Ishikawa (cell line): ENCODE results near the gene TNPO2.

Experiments used
- CEBPB ChIP-seq: IDR thresholded peaks from 2 replicates; pipeline ENCODE4 v1.6.1; 2012
- CREB1 ChIP-seq: IDR thresholded peaks from 2 replicates; pipeline ENCODE4 v1.6.1; 2012; ENCODE audit warnings: low read depth
- EGR1 ChIP-seq: IDR thresholded peaks from 2 replicates; pipeline ENCODE4 v1.6.1; 2012
- EP300 ChIP-seq: IDR thresholded peaks from 2 replicates; pipeline ENCODE4 v1.6.1; 2012; ENCODE audit warnings: borderline replicate concordance
- FOXM1 ChIP-seq: IDR thresholded peaks from 2 replicates; pipeline ENCODE4 v1.6.1; 2012; ENCODE audit warnings: low read depth, borderline replicate concordance
- NFIC ChIP-seq: IDR thresholded peaks from 2 replicates; pipeline ENCODE4 v1.6.1; 2012
- RAD21 ChIP-seq: IDR thresholded peaks from 2 replicates; pipeline ENCODE4 v1.6.1; 2012; ENCODE audit warnings: low read depth
- TAF1 ChIP-seq: IDR thresholded peaks from 2 replicates; pipeline ENCODE4 v1.6.1; 2012; ENCODE audit warnings: low read depth, mild to moderate bottlenecking
- TCF12 ChIP-seq: IDR thresholded peaks from 2 replicates; pipeline ENCODE4 v1.6.1; 2012; ENCODE audit warnings: low read depth
- TEAD4 ChIP-seq: IDR thresholded peaks from 2 replicates; pipeline ENCODE4 v1.6.1; 2012
- YY1 ChIP-seq: IDR thresholded peaks from 2 replicates; pipeline ENCODE4 v1.6.1; 2012; ENCODE audit warnings: low read depth
- ZBTB7A ChIP-seq: IDR thresholded peaks from 2 replicates; pipeline ENCODE4 v1.6.1; 2012; ENCODE audit warnings: low read depth
- TF ChIP-seq, protein P1 (sequence below): IDR thresholded peaks from 2 replicates; pipeline ENCODE4 v1.6.1; 2012
- TF ChIP-seq, protein P2 (sequence below): IDR thresholded peaks from 2 replicates; pipeline ENCODE4 v1.6.1; 2012; ENCODE audit warnings: low read depth, mild to moderate bottlenecking
- TF ChIP-seq, protein P3 (sequence below): IDR thresholded peaks from 2 replicates; pipeline ENCODE4 v1.6.1; 2012

TNPO2 gene

DNA sequence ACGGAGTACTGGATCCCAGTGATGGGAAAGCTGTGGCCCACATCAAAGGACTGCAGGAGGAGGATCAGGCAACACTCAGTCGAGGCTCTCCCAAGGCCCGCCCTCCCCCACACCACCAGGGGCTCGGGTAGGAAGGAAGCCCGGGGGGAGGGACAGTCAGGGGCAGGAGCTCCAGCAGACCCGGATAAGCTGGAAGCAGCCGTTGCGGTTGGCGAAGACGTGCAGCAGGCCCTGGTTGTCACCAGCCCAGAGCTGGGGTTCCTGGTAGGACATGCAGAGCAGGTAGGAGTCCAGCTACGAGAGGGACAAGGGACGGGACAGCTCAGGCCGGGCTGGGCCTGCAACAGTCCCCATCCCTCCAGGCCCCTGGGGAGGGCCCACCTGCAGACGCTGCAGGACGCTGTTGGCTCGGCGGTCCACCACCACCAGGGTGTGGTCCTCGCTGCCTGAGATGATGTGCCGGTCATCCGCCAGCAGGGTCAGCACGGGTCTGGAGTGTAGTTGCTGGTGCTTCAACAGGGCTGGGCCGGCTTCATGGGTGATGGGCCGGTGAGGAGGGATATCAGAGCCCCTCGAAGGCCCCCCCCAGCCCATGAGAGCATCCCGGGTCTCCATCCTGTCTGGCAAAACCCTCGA is 34.0 kb downstream of the TNPO2 start:
- TF ChIP-seq YY1 = no peak
- no peak for TF ChIP-seq RAD21
- TF ChIP-seq TAF1 = no peak
- TF ChIP-seq FOXM1 = no peak
- no peak for TF ChIP-seq EP300
- TF ChIP-seq, protein P1, sequence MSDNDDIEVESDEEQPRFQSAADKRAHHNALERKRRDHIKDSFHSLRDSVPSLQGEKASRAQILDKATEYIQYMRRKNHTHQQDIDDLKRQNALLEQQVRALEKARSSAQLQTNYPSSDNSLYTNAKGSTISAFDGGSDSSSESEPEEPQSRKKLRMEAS = no peak
- TF ChIP-seq TCF12 = no peak
- no peak for TF ChIP-seq CEBPB
- TF ChIP-seq ZBTB7A = no peak
- no peak for TF ChIP-seq TEAD4
- TF ChIP-seq, protein P2, sequence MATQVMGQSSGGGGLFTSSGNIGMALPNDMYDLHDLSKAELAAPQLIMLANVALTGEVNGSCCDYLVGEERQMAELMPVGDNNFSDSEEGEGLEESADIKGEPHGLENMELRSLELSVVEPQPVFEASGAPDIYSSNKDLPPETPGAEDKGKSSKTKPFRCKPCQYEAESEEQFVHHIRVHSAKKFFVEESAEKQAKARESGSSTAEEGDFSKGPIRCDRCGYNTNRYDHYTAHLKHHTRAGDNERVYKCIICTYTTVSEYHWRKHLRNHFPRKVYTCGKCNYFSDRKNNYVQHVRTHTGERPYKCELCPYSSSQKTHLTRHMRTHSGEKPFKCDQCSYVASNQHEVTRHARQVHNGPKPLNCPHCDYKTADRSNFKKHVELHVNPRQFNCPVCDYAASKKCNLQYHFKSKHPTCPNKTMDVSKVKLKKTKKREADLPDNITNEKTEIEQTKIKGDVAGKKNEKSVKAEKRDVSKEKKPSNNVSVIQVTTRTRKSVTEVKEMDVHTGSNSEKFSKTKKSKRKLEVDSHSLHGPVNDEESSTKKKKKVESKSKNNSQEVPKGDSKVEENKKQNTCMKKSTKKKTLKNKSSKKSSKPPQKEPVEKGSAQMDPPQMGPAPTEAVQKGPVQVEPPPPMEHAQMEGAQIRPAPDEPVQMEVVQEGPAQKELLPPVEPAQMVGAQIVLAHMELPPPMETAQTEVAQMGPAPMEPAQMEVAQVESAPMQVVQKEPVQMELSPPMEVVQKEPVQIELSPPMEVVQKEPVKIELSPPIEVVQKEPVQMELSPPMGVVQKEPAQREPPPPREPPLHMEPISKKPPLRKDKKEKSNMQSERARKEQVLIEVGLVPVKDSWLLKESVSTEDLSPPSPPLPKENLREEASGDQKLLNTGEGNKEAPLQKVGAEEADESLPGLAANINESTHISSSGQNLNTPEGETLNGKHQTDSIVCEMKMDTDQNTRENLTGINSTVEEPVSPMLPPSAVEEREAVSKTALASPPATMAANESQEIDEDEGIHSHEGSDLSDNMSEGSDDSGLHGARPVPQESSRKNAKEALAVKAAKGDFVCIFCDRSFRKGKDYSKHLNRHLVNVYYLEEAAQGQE = no peak
- TF ChIP-seq EGR1 = no peak
- TF ChIP-seq, protein P3, sequence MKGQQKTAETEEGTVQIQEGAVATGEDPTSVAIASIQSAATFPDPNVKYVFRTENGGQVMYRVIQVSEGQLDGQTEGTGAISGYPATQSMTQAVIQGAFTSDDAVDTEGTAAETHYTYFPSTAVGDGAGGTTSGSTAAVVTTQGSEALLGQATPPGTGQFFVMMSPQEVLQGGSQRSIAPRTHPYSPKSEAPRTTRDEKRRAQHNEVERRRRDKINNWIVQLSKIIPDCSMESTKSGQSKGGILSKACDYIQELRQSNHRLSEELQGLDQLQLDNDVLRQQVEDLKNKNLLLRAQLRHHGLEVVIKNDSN = no peak
- TF ChIP-seq NFIC = no peak
- no peak for TF ChIP-seq CREB1

DNA sequence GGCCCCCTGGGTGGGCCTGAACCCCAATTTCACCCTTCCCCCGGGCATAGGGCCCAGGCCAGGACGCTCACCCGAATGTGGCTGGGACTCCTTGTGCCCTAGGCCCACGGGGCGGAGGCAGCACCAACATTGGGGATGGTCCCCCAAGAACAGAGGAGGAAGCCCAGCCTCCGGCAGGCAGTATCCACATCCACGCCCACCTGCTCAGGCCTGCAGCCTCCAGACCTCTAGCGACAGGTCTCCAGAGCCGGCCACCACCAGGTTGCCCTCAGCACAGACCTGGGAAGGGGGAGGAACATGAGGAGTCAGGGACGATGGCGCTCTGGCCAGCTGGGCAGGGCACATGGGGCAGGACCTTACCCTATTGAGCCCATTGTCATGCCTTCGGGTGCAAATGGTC is 34.7 kb downstream of the TNPO2 start:
- no peak for TF ChIP-seq EGR1
- TF ChIP-seq NFIC = no peak
- TF ChIP-seq YY1 = no peak
- no peak for TF ChIP-seq TEAD4
- TF ChIP-seq EP300 = no peak
- no peak for TF ChIP-seq FOXM1
- TF ChIP-seq CEBPB = no peak
- TF ChIP-seq, protein P1 = no peak
- TF ChIP-seq TAF1 = no peak
- no peak for TF ChIP-seq TCF12
- TF ChIP-seq, protein P2 = no peak
- TF ChIP-seq, protein P3 = no peak
- no peak for TF ChIP-seq CREB1
- TF ChIP-seq ZBTB7A = no peak
- no peak for TF ChIP-seq RAD21

DNA sequence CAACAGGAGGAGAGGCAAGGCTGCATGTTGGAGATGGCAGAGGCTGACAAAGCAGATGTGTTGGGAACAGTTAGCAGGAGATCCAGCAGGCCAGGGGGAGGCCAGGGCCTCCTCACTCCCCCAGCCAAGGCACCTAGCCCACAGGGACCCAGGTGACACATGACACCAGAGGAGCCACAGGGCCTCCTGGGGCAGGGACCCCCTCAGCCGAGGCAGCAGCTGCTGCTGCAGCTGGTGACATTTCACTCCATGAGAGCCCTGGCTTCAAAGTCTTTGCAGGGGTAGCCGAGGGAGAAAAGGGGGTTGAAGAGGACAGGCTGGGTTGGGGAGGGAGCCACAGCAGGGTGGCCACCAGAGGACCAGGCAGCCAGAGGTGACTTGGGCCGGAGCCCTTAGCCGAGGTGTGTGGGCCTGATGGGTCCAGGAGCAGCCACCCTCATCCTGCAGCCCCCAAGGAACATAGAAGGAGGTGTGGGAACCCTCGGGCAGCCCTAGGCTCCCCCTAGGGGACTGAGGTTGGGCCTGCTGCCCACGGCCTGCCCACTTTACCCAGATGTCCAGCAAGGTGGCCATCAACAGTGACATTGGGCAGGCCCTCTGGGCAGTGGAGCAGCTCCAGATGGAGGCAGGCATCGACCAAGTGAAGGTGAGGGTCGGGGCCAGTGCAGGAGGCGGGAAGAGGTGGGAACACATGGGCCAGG is 36.1 kb downstream of the TNPO2 start, which contains the start of gene GNG14:
GNG14 (plus strand) TSS at position 503 of the 701 bp plus-strand sequence; CDS start at position 554, 51 bp downstream.
- no peak for TF ChIP-seq NFIC

DNA sequence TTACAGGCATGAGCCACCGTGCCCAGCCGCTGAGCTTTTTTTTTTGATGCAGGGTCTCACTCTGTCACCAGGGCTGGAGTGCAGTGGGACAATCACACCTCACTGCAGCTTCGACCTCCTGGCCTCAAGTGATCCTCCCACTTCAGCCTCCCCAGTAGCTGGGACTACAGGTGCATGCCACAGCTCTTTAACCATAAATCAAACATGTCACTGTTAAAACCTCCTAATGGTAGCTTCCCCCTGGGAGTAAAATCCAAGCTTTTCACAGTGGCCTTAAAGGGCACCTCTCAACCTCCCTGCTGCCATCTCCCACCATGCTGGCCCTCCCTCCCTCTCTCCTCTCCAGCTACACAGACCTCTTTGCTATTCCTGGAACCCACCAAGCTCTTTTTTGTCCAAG is 37.9 kb downstream of the TNPO2 start:
- TF ChIP-seq TAF1 = no peak
- TF ChIP-seq TEAD4 = no peak
- TF ChIP-seq EP300 = no peak
- no peak for TF ChIP-seq CEBPB

DNA sequence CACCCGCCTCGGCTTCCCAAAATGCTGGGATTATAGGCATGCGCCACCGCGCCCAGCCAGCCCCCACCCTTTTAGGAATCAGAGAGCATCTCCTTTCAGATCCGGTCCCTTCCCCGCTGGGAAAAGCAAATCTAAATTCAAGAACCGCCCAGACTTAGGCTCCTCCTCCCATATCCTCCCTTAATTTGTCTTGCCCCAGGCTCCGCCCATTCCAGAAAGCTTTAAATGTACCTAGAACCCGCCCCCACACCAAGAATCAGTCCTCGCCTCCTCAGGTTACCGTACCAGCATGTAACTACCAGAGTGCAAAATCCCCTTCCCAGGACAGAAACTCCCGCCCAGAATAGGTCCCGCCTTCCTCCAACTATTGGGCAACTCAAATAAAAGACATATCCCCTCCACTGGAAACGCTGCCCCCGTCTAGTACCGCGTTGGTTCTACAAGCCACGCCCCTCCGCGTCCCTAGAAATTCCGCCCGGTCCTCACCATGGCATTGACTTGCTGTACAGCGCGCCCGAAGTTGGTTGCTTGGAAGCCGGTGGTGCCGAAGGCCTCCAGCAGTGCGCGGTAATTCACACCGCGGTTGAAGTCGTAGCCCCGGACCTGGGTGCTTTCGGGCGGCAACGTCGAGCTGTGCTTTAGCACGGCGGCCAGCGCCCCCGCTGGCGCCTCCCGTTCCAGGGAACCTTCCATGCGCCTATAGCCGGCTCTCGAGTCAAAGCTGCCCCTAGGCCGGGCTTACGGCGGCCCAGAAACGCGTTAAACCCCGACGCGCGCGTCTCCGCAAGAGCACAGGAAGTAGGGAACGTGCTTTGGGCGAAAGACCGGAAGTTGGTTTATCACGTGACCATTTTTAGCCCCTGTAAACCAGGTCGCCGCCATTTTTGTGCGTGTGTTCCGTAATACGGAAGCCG is 42.4 kb downstream of the TNPO2 start, which contains the start of gene DHPS:
DHPS (minus strand) TSS at position 807 of the 914 bp plus-strand sequence; CDS start at position 693, 114 bp downstream.
- peak; percentile 28; the same call in 1 of the 2 replicates for TF ChIP-seq CREB1
- peak; percentile 28; the same call in 1 of the 2 replicates for TF ChIP-seq EP300
- TF ChIP-seq TEAD4 = no peak
- no peak for TF ChIP-seq RAD21
- TF ChIP-seq EGR1 = 0 out of 2 replicates have a peak, but pooled peaks have one; percentile 45
- TF ChIP-seq TCF12 = 0 out of 2 replicates have a peak, but pooled peaks have one; percentile 31
- peak; percentile 95 for TF ChIP-seq YY1
- TF ChIP-seq, protein P3 = peak; percentile 95
- no peak; the same call in 1 of the 2 replicates for TF ChIP-seq FOXM1
- TF ChIP-seq, protein P1 = peak; percentile 80
- peak; percentile 84 for TF ChIP-seq CEBPB
- peak; percentile 63 for TF ChIP-seq TAF1
